ENCODE data around the gene ERP27.

Gene ERP27

GRCh38 chr12:14952299-14952921 lies 14.1 kb upstream of the ERP27 start:
- peak; percentile 99 for DNase-seq
- no peak overlapping the region for H2AFZ ChIP-seq (ENCODE audit: low read depth, low read length)
- no peak overlapping the region for H3K4me3 ChIP-seq (ENCODE audit: insufficient read depth in 1 of 2, low read depth in 1 of 2, low read length in 2 of 2)
- H2BK15ac ChIP-seq (ENCODE audit: low read depth, poor library complexity, severe bottlenecking), result no peak overlapping the region
- peak overlapping the region; percentile 37 to 59 for H3K18ac ChIP-seq (ENCODE audit: low read depth in 1 of 2, low read length in 2 of 2)
- no peaks in the 10 kb centered on the region for H3K79me1 ChIP-seq (replicated peaks; ENCODE audit: low read length, poor library complexity, severe bottlenecking)
- no peak overlapping the region for H3K14ac ChIP-seq (ENCODE audit: low read length in 2 of 2)
- no peaks in the 10 kb centered on the region for H3K27me3 ChIP-seq (ENCODE audit: control insufficient read depth in 1 of 2, insufficient read depth in 1 of 2, low read length in 2 of 2)
- WGBS, result 36% methylated on average over 6 of the region's 7 CpGs
- no peak overlapping the region for H2BK120ac ChIP-seq (ENCODE audit: low read depth, low read length)
- H2BK12ac ChIP-seq (ENCODE audit: low read length in 2 of 2), result peak overlapping the region; percentile 53 to 59
- peak overlapping the region; percentile 3 for H4K8ac ChIP-seq (ENCODE audit: low read length)
- H3K4me2 ChIP-seq (ENCODE audit: low read length, poor library complexity, severe bottlenecking), result no peak overlapping the region
- H3K36me3 ChIP-seq (ENCODE audit: control insufficient read depth in 1 of 2, insufficient read depth in 2 of 2, low read depth in 1 of 2, low read length in 2 of 2), result no peaks in the 10 kb centered on the region
- H3K4ac ChIP-seq (ENCODE audit: low read depth in 1 of 2, low read length in 2 of 2), result peak overlapping the region; percentile 30 to 60
- H3K9ac ChIP-seq (ENCODE audit: low read length), result peak overlapping the region; percentile 73
- peaks cover 8% of the 10 kb centered on the region for H3K4me1 ChIP-seq (ENCODE audit: control insufficient read depth, insufficient read depth, low read depth, low read length)
- no peak overlapping the region for H2BK5ac ChIP-seq (ENCODE audit: low read depth, low read length, poor library complexity, severe bottlenecking)
- peak overlapping the region; percentile 46 for H3K27ac ChIP-seq (ENCODE audit: low read length, poor library complexity, severe bottlenecking)
- no peaks in the 10 kb centered on the region for H3K9me3 ChIP-seq (ENCODE audit: control insufficient read depth, low read length)
- H2AK5ac ChIP-seq (ENCODE audit: low read length, severe bottlenecking), result peak overlapping the region; percentile 71
- no peak overlapping the region for H3K23ac ChIP-seq (ENCODE audit: low read length in 2 of 2)
- H4K91ac ChIP-seq (ENCODE audit: low read length), result no peak overlapping the region

GRCh38 chr12:14951851-14952250 lies 13.5 kb upstream of the ERP27 start:
- Histone ChIP-seq H4K8ac (ENCODE audit: low read length) (peak overlapping the region; percentile 41), H3K27ac (ENCODE audit: low read length, poor library complexity, severe bottlenecking) (peak overlapping the region; percentile 80), H2BK12ac (ENCODE audit: low read length in 2 of 2) (peak overlapping the region; percentile 53 to 85), H3K4me2 (ENCODE audit: low read length, poor library complexity, severe bottlenecking) (no peak overlapping the region), H2AK5ac (ENCODE audit: low read length, severe bottlenecking) (peak overlapping the region; percentile 83), H3K27me3 (ENCODE audit: control insufficient read depth in 1 of 2, insufficient read depth in 1 of 2, low read length in 2 of 2) (no peaks in the 10 kb centered on the region), H2AFZ (ENCODE audit: low read depth, low read length) (no peak overlapping the region), H2BK15ac (ENCODE audit: low read depth, poor library complexity, severe bottlenecking) (no peak overlapping the region), H4K91ac (ENCODE audit: low read length) (no peak overlapping the region), H3K23ac (ENCODE audit: low read length in 2 of 2) (no peak overlapping the region), H3K4ac (ENCODE audit: low read depth in 1 of 2, low read length in 2 of 2) (peak overlapping the region in 1 of 2 experiments; percentile 71), H2BK5ac (ENCODE audit: low read depth, low read length, poor library complexity, severe bottlenecking) (peak overlapping the region; percentile 91), H2BK120ac (ENCODE audit: low read depth, low read length) (peak overlapping the region; percentile 73), H3K9ac (ENCODE audit: low read length) (peak overlapping the region; percentile 73), H3K9me3 (ENCODE audit: control insufficient read depth, low read length) (no peaks in the 10 kb centered on the region), H3K79me1 (replicated peaks; ENCODE audit: low read length, poor library complexity, severe bottlenecking) (no peaks in the 10 kb centered on the region), H3K4me3 (ENCODE audit: insufficient read depth in 1 of 2, low read depth in 1 of 2, low read length in 2 of 2) (no peak overlapping the region), H3K18ac (ENCODE audit: low read depth in 1 of 2, low read length in 2 of 2) (peak overlapping the region in 1 of 2 experiments; percentile 90), H3K14ac (ENCODE audit: low read length in 2 of 2) (no peak overlapping the region), H3K4me1 (ENCODE audit: control insufficient read depth, insufficient read depth, low read depth, low read length) (peaks cover 8% of the 10 kb centered on the region), H3K36me3 (ENCODE audit: control insufficient read depth in 1 of 2, insufficient read depth in 2 of 2, low read depth in 1 of 2, low read length in 2 of 2) (no peaks in the 10 kb centered on the region)
- 100% methylated on average over 1 of the region's 1 CpG for WGBS
- no peak for DNase-seq

- no peak overlapping the region for H2BK120ac ChIP-seq (ENCODE audit: low read depth, low read length)
- WGBS, result 84% methylated on average over 6 of the region's 6 CpGs
- peak overlapping the region in 1 of 2 experiments; percentile 35 for H3K14ac ChIP-seq (ENCODE audit: low read length in 2 of 2)
- H3K36me3 ChIP-seq (ENCODE audit: control insufficient read depth in 1 of 2, insufficient read depth in 2 of 2, low read depth in 1 of 2, low read length in 2 of 2), result no peaks in the 10 kb centered on the region
- no peak for DNase-seq
- H3K4me2 ChIP-seq (ENCODE audit: low read length, poor library complexity, severe bottlenecking), result no peak overlapping the region
- H2BK5ac ChIP-seq (ENCODE audit: low read depth, low read length, poor library complexity, severe bottlenecking), result no peak overlapping the region
- H4K8ac ChIP-seq (ENCODE audit: low read length), result peak overlapping the region; percentile 63
- no peaks in the 10 kb centered on the region for H3K9me3 ChIP-seq (ENCODE audit: control insufficient read depth, low read length)
- H3K79me1 ChIP-seq (replicated peaks; ENCODE audit: low read length, poor library complexity, severe bottlenecking), result no peaks in the 10 kb centered on the region
- H3K27ac ChIP-seq (ENCODE audit: low read length, poor library complexity, severe bottlenecking), result peak overlapping the region; percentile 32
- peak overlapping the region; percentile 69 for H4K91ac ChIP-seq (ENCODE audit: low read length)
- peak overlapping the region; percentile 2 to 52 for H3K18ac ChIP-seq (ENCODE audit: low read depth in 1 of 2, low read length in 2 of 2)
- H3K27me3 ChIP-seq (ENCODE audit: control insufficient read depth in 1 of 2, insufficient read depth in 1 of 2, low read length in 2 of 2), result no peaks in the 10 kb centered on the region
- H3K4ac ChIP-seq (ENCODE audit: low read depth in 1 of 2, low read length in 2 of 2), result peak overlapping the region in 1 of 2 experiments; percentile 68
- H3K23ac ChIP-seq (ENCODE audit: low read length in 2 of 2), result no peak overlapping the region
- H3K4me1 ChIP-seq (ENCODE audit: control insufficient read depth, insufficient read depth, low read depth, low read length), result peaks cover 8% of the 10 kb centered on the region
- H2BK15ac ChIP-seq (ENCODE audit: low read depth, poor library complexity, severe bottlenecking), result no peak overlapping the region
- peak overlapping the region; percentile 7 to 26 for H2BK12ac ChIP-seq (ENCODE audit: low read length in 2 of 2)
- peak overlapping the region; percentile 37 for H2AK5ac ChIP-seq (ENCODE audit: low read length, severe bottlenecking)
- H2AFZ ChIP-seq (ENCODE audit: low read depth, low read length), result no peak overlapping the region
- no peak overlapping the region for H3K4me3 ChIP-seq (ENCODE audit: insufficient read depth in 1 of 2, low read depth in 1 of 2, low read length in 2 of 2)
- H3K9ac ChIP-seq (ENCODE audit: low read length), result peak overlapping the region; percentile 73
Measured at GRCh38 chr12:14950982-14951746, 12.8 kb upstream of the ERP27 start.

- Histone ChIP-seq H3K14ac (ENCODE audit: low read length in 2 of 2) (no peak overlapping the region), H2AFZ (ENCODE audit: low read depth, low read length) (no peak overlapping the region), H2BK12ac (ENCODE audit: low read length in 2 of 2) (peak overlapping the region; percentile 29 to 75), H2BK5ac (ENCODE audit: low read depth, low read length, poor library complexity, severe bottlenecking) (no peak overlapping the region), H3K36me3 (ENCODE audit: control insufficient read depth in 1 of 2, insufficient read depth in 2 of 2, low read depth in 1 of 2, low read length in 2 of 2) (no peaks in the 10 kb centered on the region), H3K4me3 (ENCODE audit: insufficient read depth in 1 of 2, low read depth in 1 of 2, low read length in 2 of 2) (no peak overlapping the region), H3K27me3 (ENCODE audit: control insufficient read depth in 1 of 2, insufficient read depth in 1 of 2, low read length in 2 of 2) (no peaks in the 10 kb centered on the region), H2BK15ac (ENCODE audit: low read depth, poor library complexity, severe bottlenecking) (peak overlapping the region; percentile 41), H3K9me3 (ENCODE audit: control insufficient read depth, low read length) (no peaks in the 10 kb centered on the region), H3K79me1 (replicated peaks; ENCODE audit: low read length, poor library complexity, severe bottlenecking) (no peaks in the 10 kb centered on the region), H4K8ac (ENCODE audit: low read length) (no peak overlapping the region), H3K9ac (ENCODE audit: low read length) (no peak overlapping the region), H3K27ac (ENCODE audit: low read length, poor library complexity, severe bottlenecking) (no peak overlapping the region), H4K91ac (ENCODE audit: low read length) (no peak overlapping the region), H3K4me1 (ENCODE audit: control insufficient read depth, insufficient read depth, low read depth, low read length) (peaks cover 8% of the 10 kb centered on the region), H3K4ac (ENCODE audit: low read depth in 1 of 2, low read length in 2 of 2) (no peak overlapping the region), H3K23ac (ENCODE audit: low read length in 2 of 2) (no peak overlapping the region), H3K4me2 (ENCODE audit: low read length, poor library complexity, severe bottlenecking) (no peak overlapping the region), H2BK120ac (ENCODE audit: low read depth, low read length) (peak overlapping the region; percentile 21), H2AK5ac (ENCODE audit: low read length, severe bottlenecking) (peak overlapping the region; percentile 85), H3K18ac (ENCODE audit: low read depth in 1 of 2, low read length in 2 of 2) (peak overlapping the region in 1 of 2 experiments; percentile 26)
- WGBS, result 95% methylated on average over 4 of the region's 4 CpGs
- no peak for DNase-seq
Measured at GRCh38 chr12:14950421-14950820, 12.1 kb upstream of the ERP27 start.

All from mesenchymal stem cell (in vitro differentiated cells and primary cell).